Transverse colon (tissue), 4 donors: ENCODE results near the gene EEPD1. TPM values are rescaled to one million over a fixed set of nuclear protein-coding genes. Genes with fewer than 3 reads are reported as not detected.
A peak's percentile ranks its signal among the peaks of the same experiment; 100 is the strongest.

Experiments
- DNase-seq: peaks from one replicate; pipeline ENCODE4 v3.0.0-alpha.2; 2019
- H3K27ac ChIP-seq, 4 donors: fragments of 200-600 bp; sonication (generic); 2 replicates each; pipeline ENCODE4 v1.5.1; 2016 to 2018; ENCODE audit warnings: inconsistent platforms in 4 of 4
- H3K27me3 ChIP-seq: fragments of 200-600 bp; sonication (generic); 2 replicates; pipeline ENCODE4 v1.5.1; 2017; ENCODE audit warnings: inconsistent platforms
- H3K36me3 ChIP-seq, 4 donors: fragments of 200-600 bp; sonication (generic); 2 replicates each; pipeline ENCODE4 v1.5.1; 2017 to 2019; ENCODE audit warnings: inconsistent platforms in 4 of 4
- H3K4me1 ChIP-seq, 4 donors: fragments of 200-600 bp; sonication (generic); 2 replicates each; pipeline ENCODE4 v1.5.1; 2017 to 2020; ENCODE audit warnings: inconsistent platforms in 4 of 4
- H3K4me3 ChIP-seq, 4 donors: fragments of 200-600 bp; sonication (generic); 1 replicate in 1 of 4; 2 replicates in 3 of 4; pipeline versions ENCODE4 v1.5.1 to v1.6.1; 2017 to 2019; ENCODE audit warnings: inconsistent platforms in 4 of 4
- H3K9me3 ChIP-seq, 2 donors: fragments of 200-600 bp; sonication (generic); 2 replicates each; pipeline ENCODE4 v1.5.1; 2017 to 2019; ENCODE audit warnings: inconsistent platforms in 2 of 2
- EP300 ChIP-seq: sonication (generic); formaldehyde crosslinking; IDR thresholded peaks from one replicate; pipeline ENCODE4 v1.6.1; 2017; ENCODE audit warnings: antibody characterized with exemption, low read depth
- POLR2A ChIP-seq: fragments of 450-650 bp; IDR thresholded peaks from one replicate; pipeline ENCODE4 v1.6.1; 2016; ENCODE audit warnings: antibody characterized with exemption, mild to moderate bottlenecking, moderate library complexity
- POLR2AphosphoS5 ChIP-seq, 3 donors: sonication (generic); formaldehyde crosslinking; IDR thresholded peaks; one replicate each; pipeline ENCODE4 v1.6.1; 2016; ENCODE audit warnings: antibody characterized with exemption in 3 of 3
- WGBS, 2 donors: methylation state at CpG; one replicate each; pipeline ENCODE4 v1.1.5; 2018; ENCODE audit warnings: low coverage in 1 of 2; 5-methylcytosine and 5-hydroxymethylcytosine counted together
- in situ Hi-C, 4 donors: fragments of 200-750 bp; cut with MboI; loops; one replicate each; pipeline versions ENCODE4 v1.15.0 to v1.15.1; 2017; ENCODE audit warnings: low sequenced_read_pairs in 3 of 4, low pct_ligation_motif_present in 1 of 4, low pct_unique_long_range_greater_than_20kb in 1 of 4
- intact Hi-C: fragments of 100-400 bp; cut with DNase I; formaldehyde crosslinking; loops from one replicate; pipeline ENCODE4 v1.15.1; 2023; ENCODE audit warnings: low total_unique reads
- total RNA-seq, 4 donors: library from RNA; depleted of rRNA; stranded (reverse); fragments of >200 nt; gene quantifications; one replicate each; pipeline ENCODE4 v1.1.0, GENCODE V29; 2016
- TF ChIP-seq, protein P1 (sequence below), 5 experiments: fragments of 200-600 bp in 3 of 5; fragments of 450-650 bp in 2 of 5; sonication (generic) in 3 of 5; IDR thresholded peaks; 1 replicate in 2 of 5; 2 replicates in 3 of 5; pipeline ENCODE4 v1.5.1; 2016 to 2017; ENCODE audit warnings: antibody characterized with exemption in 5 of 5, inconsistent platforms in 3 of 5, mild to moderate bottlenecking in 2 of 5, moderate library complexity in 1 of 5

Gene EEPD1
- total RNA-seq, 4 donors from 2014 or later, result 16.2 to 36.2 (median 25.2) TPM

DNA sequence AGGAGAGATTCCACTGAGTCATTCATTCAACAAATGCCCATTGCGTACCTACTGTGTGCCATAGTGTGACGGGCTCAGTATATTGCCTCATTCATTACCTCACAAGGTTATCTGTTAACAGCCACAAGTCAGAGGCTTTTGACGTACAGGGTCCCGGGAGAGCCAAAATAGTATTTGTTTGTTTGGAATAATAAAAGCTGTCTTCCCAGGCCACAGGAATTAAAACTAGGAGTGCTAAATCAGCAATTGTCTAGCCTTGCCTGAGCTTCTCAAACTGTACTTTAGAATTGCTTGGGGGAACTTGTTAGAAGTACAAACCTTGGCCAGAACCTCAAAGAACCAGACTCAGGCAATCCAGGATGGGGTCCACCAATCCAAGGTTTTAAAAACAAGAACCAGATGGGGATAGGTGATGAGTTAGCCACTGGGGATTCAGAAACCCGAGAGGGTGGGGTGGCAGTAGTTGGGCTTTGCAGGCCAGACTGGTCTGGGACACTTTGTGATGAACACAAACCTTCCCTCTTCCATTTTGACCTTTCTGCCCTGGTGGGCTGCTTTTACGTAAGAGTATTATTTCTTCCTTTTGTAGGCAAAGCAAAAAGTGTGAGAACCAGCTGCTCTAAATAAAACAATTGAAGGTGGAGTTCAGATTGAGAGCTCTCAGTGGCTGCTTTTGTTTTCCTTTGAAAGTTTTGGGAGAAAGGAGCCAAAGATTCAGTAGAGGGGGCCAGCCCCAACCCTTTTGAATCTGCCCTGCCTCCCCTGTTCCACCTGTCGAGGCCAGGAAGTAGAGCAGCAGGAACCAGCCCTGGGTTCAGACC lies 123.6 kb downstream of the EEPD1 start:
- no peak for DNase-seq
- H3K9me3 ChIP-seq, result no peaks in the 10 kb centered on the region
- in situ Hi-C loops, result loop anchor here in 1 of 4 donors (25.0 kb wide), 1 partner anchor 114 kb away; the partner anchor contains the start of gene EEPD1
- WGBS, 2 donors, result 80 to 86% methylated on average over 6 to 7 of the region's 7 CpGs
- H3K27me3 ChIP-seq, result no peaks in the 10 kb centered on the region
- no peak overlapping the region for H3K4me3 ChIP-seq
- TF ChIP-seq POLR2AphosphoS5 (IDR thresholded peaks at IDR 0.05) (no peak), EP300 (no peak), POLR2A (no peak)
- TF ChIP-seq, protein P1, sequence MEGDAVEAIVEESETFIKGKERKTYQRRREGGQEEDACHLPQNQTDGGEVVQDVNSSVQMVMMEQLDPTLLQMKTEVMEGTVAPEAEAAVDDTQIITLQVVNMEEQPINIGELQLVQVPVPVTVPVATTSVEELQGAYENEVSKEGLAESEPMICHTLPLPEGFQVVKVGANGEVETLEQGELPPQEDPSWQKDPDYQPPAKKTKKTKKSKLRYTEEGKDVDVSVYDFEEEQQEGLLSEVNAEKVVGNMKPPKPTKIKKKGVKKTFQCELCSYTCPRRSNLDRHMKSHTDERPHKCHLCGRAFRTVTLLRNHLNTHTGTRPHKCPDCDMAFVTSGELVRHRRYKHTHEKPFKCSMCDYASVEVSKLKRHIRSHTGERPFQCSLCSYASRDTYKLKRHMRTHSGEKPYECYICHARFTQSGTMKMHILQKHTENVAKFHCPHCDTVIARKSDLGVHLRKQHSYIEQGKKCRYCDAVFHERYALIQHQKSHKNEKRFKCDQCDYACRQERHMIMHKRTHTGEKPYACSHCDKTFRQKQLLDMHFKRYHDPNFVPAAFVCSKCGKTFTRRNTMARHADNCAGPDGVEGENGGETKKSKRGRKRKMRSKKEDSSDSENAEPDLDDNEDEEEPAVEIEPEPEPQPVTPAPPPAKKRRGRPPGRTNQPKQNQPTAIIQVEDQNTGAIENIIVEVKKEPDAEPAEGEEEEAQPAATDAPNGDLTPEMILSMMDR (IDR thresholded peaks at IDR 0.05), result no peak
- no peaks in the 10 kb centered on the region for H3K36me3 ChIP-seq
- H3K4me1 ChIP-seq, result peaks cover 19 to 55% (median 30%) of the 10 kb centered on the region in 4 donors
- intact Hi-C loops, result no loop called here
- no peak overlapping the region for H3K27ac ChIP-seq

DNA sequence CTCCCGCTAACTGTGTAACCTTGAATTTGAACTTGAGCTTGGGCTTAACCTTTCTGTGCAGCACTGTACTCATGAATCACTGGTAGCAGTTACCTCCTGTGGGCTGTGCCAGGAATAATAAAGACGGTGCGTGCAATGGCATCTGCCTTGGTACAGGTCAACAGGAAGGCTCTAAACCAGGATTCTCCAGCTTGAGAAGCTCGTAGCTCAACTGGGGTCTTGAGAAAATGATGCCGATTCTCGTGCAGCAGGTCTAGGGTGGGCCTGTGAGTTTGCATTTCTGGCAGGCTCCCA lies 124.1 kb downstream of the EEPD1 start:
- TF ChIP-seq POLR2A (no peak), EP300 (no peak), POLR2AphosphoS5 (IDR thresholded peaks at IDR 0.05) (no peak)
- TF ChIP-seq, protein P1 (IDR thresholded peaks at IDR 0.05), result no peak
- intact Hi-C loops, result no loop called here
- in situ Hi-C loops, result loop anchor here in 1 of 4 donors (25.0 kb wide), 1 partner anchor 115 kb away; the partner anchor contains the start of gene EEPD1
- H3K36me3 ChIP-seq, result no peaks in the 10 kb centered on the region
- no peak for DNase-seq
- no peaks in the 10 kb centered on the region for H3K9me3 ChIP-seq
- H3K27me3 ChIP-seq, result no peaks in the 10 kb centered on the region
- H3K4me3 ChIP-seq, result no peak overlapping the region
- H3K27ac ChIP-seq, result no peak overlapping the region
- 70 to 77% methylated on average over 2 to 6 of the region's 6 CpGs for WGBS, 2 donors
- H3K4me1 ChIP-seq, result peaks cover 24 to 60% (median 35%) of the 10 kb centered on the region in 4 donors

DNA sequence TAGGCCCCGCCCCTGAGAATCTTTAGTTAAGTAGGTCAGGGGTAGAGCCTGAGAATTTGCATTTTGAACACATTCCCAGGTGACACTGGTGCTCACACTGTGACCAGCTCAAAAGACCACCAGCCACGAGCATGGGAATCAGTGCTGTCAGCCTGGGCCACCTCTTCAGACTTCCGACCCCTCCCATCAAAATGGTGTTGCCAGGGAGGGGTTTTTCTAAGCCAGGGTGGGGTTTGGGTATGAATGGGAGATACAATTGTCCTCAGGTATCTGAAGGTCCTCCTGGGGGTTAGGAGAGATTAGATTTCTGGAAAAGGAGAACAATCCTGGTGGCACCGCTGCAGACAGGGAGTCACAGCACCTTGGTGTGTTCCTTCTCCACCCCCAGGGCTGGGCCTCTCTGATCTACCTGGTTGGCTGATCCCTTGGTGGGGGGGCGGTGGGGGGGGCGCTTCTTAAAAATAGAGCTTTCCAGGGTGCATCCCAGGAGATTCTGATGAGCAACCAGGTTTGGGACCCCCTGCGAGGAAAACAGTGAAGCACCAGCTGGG lies 125.1 kb downstream of the EEPD1 start:
- peak overlapping the region in 3 of 4 donors; percentile 19 to 47 (median 34) for H3K27ac ChIP-seq
- DNase-seq, result no peak
- no peaks in the 10 kb centered on the region for H3K9me3 ChIP-seq
- H3K4me1 ChIP-seq, result peaks cover 25 to 66% (median 37%) of the 10 kb centered on the region in 4 donors
- no peaks in the 10 kb centered on the region for H3K36me3 ChIP-seq
- H3K27me3 ChIP-seq, result no peaks in the 10 kb centered on the region
- in situ Hi-C loops, result loop anchor here in 1 of 4 donors (25.0 kb wide), 1 partner anchor 116 kb away; the partner anchor contains the start of gene EEPD1
- no peak for TF ChIP-seq POLR2A
- TF ChIP-seq, protein P1 (IDR thresholded peaks at IDR 0.05), result no peak
- no peak for TF ChIP-seq POLR2AphosphoS5 (IDR thresholded peaks at IDR 0.05)
- no peak for TF ChIP-seq EP300
- WGBS, 2 donors, result 76% methylated on average over 7 of the region's 7 CpGs; no CpG with 5 or more reads in 1 of the 2 donors
- intact Hi-C loops, result no loop called here
- H3K4me3 ChIP-seq, result no peak overlapping the region

DNA sequence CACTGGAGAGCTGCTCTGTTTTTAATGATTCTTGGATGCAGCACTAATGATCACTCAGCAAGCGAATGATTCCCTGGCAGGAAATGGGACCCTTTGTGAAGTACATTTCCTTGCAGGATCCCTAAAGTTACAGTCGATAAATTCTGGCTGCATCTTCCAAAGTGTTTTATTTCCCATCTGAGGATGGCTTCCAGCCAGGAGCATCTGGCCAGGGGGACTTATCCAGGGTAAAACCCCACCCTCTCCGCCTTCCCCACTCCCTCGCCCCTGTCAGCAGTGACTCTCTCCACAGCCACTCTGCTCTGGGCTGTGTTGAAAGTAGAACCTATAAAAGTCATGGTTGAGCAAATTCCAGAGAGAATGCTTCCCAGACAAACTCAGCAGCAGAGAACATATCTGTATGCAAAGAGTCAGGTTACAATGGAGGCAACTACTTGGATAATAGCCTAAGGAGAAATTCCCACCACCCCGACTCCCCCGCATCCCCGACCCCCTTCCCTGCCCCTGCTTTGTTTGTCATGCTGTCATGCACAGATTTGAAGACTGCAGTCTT lies 125.6 kb downstream of the EEPD1 start:
- peak overlapping the region in 3 of 4 donors; percentile 47 to 54 (median 50) for H3K27ac ChIP-seq
- no peak overlapping the region for H3K4me3 ChIP-seq
- in situ Hi-C loops, result loop anchor here in 1 of 4 donors (25.0 kb wide), 1 partner anchor 116 kb away; the partner anchor contains the start of gene EEPD1
- H3K9me3 ChIP-seq, result no peaks in the 10 kb centered on the region
- H3K4me1 ChIP-seq, result peaks cover 25 to 61% (median 37%) of the 10 kb centered on the region in 4 donors
- H3K36me3 ChIP-seq, result no peaks in the 10 kb centered on the region
- intact Hi-C loops, result no loop called here
- no peak for DNase-seq
- 49% methylated on average over 7 of the region's 7 CpGs; no CpG with 5 or more reads in 1 of the 2 donors for WGBS, 2 donors
- peak; percentile 61 to 83 (median 65) for TF ChIP-seq POLR2AphosphoS5 (IDR thresholded peaks at IDR 0.05)
- TF ChIP-seq, protein P1 (IDR thresholded peaks at IDR 0.05), result no peak
- TF ChIP-seq EP300, result peak; percentile 38
- no peak for TF ChIP-seq POLR2A
- no peaks in the 10 kb centered on the region for H3K27me3 ChIP-seq
